A549 (cell line): Measurements from ENCODE around the gene IFTAP. TPM values are rescaled to one million over a fixed set of nuclear protein-coding genes. Genes with fewer than 3 reads are reported as not detected.

ENCODE experiments used
- ATAC-seq, 2 experiments: fragments of 200-7000 bp in 1 of 2; fragments of >200 bp in 1 of 2; cut with Nextera tagmentation in 1 of 2; cut with Tn5 transposase in 1 of 2; 3 replicates each; pipeline versions ENCODE4 v1.8.0 to v1.9.1; 2018 to 2020; ENCODE audit warnings: mild to moderate bottlenecking in 1 of 2, moderate library complexity in 1 of 2
- CTCF ChIA-PET: fragments of 300-600 bp; sonication (Branson Sonifier 250); formaldehyde crosslinking; extraction: SDS; loops from one replicate; lab custom pipeline; 2021; ENCODE audit warnings: antibody characterized with exemption, inconsistent platforms; lab: Yijun Ruan, JAX
- POLR2A ChIA-PET: fragments of 350-600 bp; formaldehyde crosslinking; extraction: SDS; loops from one replicate; lab custom pipeline; 2021; ENCODE audit warnings: antibody characterized with exemption, inconsistent platforms; lab: Yijun Ruan, JAX
- DNase-seq, 2 experiments: peaks; one replicate each; pipeline versions ENCODE4 v3.0.0 to v3.0.0-alpha.2; 2011 to 2016; ENCODE audit warnings: low read depth in 1 of 2, low spot score in 1 of 2
- FAIRE-seq: peaks from 2 replicates; lab custom pipeline; 2011; peaks lifted over from hg19 to GRCh38; lab: Jason Lieb, UNC
- H3K27ac ChIP-seq, 2 experiments: fragments of >200 bp; sonication (Bioruptor Twin); formaldehyde crosslinking; 3 replicates each; pipeline ENCODE4 v1.5.1; 2016 to 2017
- H3K4me1 ChIP-seq: fragments of >200 bp; sonication (Bioruptor Twin); formaldehyde crosslinking; 3 replicates; pipeline ENCODE4 v1.6.1; 2016
- H3K4me2 ChIP-seq: fragments of >200 bp; sonication (Bioruptor Twin); formaldehyde crosslinking; 3 replicates; pipeline ENCODE4 v1.6.1; 2016
- H3K4me3 ChIP-seq: fragments of >200 bp; sonication (Bioruptor Twin); formaldehyde crosslinking; 3 replicates; pipeline ENCODE4 v1.5.1; 2016
- H3K9me3 ChIP-seq: fragments of >200 bp; sonication (Bioruptor Twin); formaldehyde crosslinking; 3 replicates; pipeline ENCODE4 v1.6.1; 2016
- BHLHE40 ChIP-seq: IDR thresholded peaks from 2 replicates; pipeline ENCODE4 v1.6.1; 2012; ENCODE audit warnings: low read depth, low read length, inconsistent platforms
- CHD2 ChIP-seq: fragments of 150-350 bp; IDR thresholded peaks from 2 replicates; pipeline ENCODE4 v1.6.1; 2014; ENCODE audit warnings: low read length; ENCODE audit not compliant: partially characterized antibody
- CHD4 ChIP-seq: fragments of 200-600 bp; sonication (generic); IDR thresholded peaks from 2 replicates; pipeline ENCODE4 v1.6.1; 2016; ENCODE audit warnings: antibody characterized with exemption, mild to moderate bottlenecking, borderline replicate concordance
- EHF ChIP-seq: fragments of 250-450 bp; sonication (Bioruptor Pico); IDR thresholded peaks from 2 replicates; pipeline ENCODE4 v1.5.0; 2020; ENCODE audit warnings: mild to moderate bottlenecking
- EHMT2 ChIP-seq: fragments of 200-600 bp; sonication (generic); IDR thresholded peaks from 2 replicates; pipeline ENCODE4 v1.6.1; 2016; ENCODE audit warnings: antibody characterized with exemption, low read depth, mild to moderate bottlenecking, moderate library complexity
- EP300 ChIP-seq, 2 experiments: fragments of >200 bp; sonication (Bioruptor Twin); formaldehyde crosslinking; IDR thresholded peaks; 2 replicates in 1 of 2; 3 replicates in 1 of 2; pipeline ENCODE4 v1.6.1; 2016 to 2017
- FOSB ChIP-seq: fragments of 250-450 bp; sonication (Bioruptor Pico); IDR thresholded peaks from 2 replicates; pipeline ENCODE4 v1.5.0; 2020; ENCODE audit warnings: mild to moderate bottlenecking, moderate library complexity
- HDAC2 ChIP-seq: fragments of 200-600 bp; sonication (generic); IDR thresholded peaks from 2 replicates; pipeline ENCODE4 v1.6.1; 2016
- HOXB13 ChIP-seq: fragments of 250-450 bp; sonication (Bioruptor Pico); IDR thresholded peaks from 2 replicates; pipeline ENCODE4 v1.5.0; 2020; ENCODE audit warnings: low read depth, mild to moderate bottlenecking, moderate library complexity
- HOXB5 ChIP-seq: fragments of 250-450 bp; sonication (Bioruptor Pico); IDR thresholded peaks from 2 replicates; pipeline ENCODE4 v1.5.0; 2020; ENCODE audit warnings: mild to moderate bottlenecking, moderate library complexity
- JUNB ChIP-seq: fragments of >200 bp; sonication (Bioruptor Twin); formaldehyde crosslinking; IDR thresholded peaks from 2 replicates; pipeline ENCODE4 v1.6.1; 2016
- KDM5A ChIP-seq: fragments of 200-600 bp; sonication (generic); IDR thresholded peaks from 2 replicates; pipeline ENCODE4 v1.6.1; 2016; ENCODE audit warnings: antibody characterized with exemption, mild to moderate bottlenecking
- NPAS2 ChIP-seq: fragments of 250-450 bp; sonication (Bioruptor Pico); IDR thresholded peaks from 2 replicates; pipeline ENCODE4 v1.8.0; 2022; ENCODE audit warnings: mild to moderate bottlenecking, moderate library complexity, borderline replicate concordance
- NR3C1 ChIP-seq: fragments of >200 bp; sonication (Bioruptor Twin); formaldehyde crosslinking; IDR thresholded peaks from 3 replicates; pipeline ENCODE4 v1.6.1; 2017
- PBX3 ChIP-seq: IDR thresholded peaks from 2 replicates; pipeline ENCODE4 v1.6.1; 2012
- PHF8 ChIP-seq: fragments of 200-600 bp; sonication (generic); IDR thresholded peaks from 2 replicates; pipeline ENCODE4 v1.6.1; 2016; ENCODE audit warnings: low read depth, mild to moderate bottlenecking, antibody characterized with exemption, moderate library complexity, borderline replicate concordance
- POLR2AphosphoS2 ChIP-seq: conservative IDR thresholded peaks from 2 replicates; pipeline ENCODE4 v1.6.1; 2012; ENCODE audit warnings: low read length, improper control_type of control experiment, inconsistent platforms
- RAD21 ChIP-seq, 2 experiments: fragments of >200 bp in 1 of 2; sonication (Bioruptor Twin) in 1 of 2; formaldehyde crosslinking in 1 of 2; IDR thresholded peaks in 1 of 2; conservative IDR thresholded peaks in 1 of 2; 2 replicates in 1 of 2; 3 replicates in 1 of 2; pipeline ENCODE4 v1.6.1; 2012 to 2018; ENCODE audit warnings: inconsistent platforms in 1 of 2
- RFX5 ChIP-seq: fragments of 450-650 bp; IDR thresholded peaks from 2 replicates; pipeline ENCODE4 v1.7.1; 2014; ENCODE audit warnings: antibody characterized with exemption, mild to moderate bottlenecking, moderate library complexity
- SREBF2 ChIP-seq: fragments of 450-650 bp; IDR thresholded peaks from 2 replicates; pipeline ENCODE4 v1.6.1; 2014; ENCODE audit warnings: mild to moderate bottlenecking, moderate library complexity
- TP53 ChIP-seq: fragments of 250-450 bp; sonication (Bioruptor Pico); IDR thresholded peaks from 2 replicates; pipeline ENCODE4 v1.5.0; 2021; ENCODE audit warnings: mild to moderate bottlenecking, moderate library complexity
- ZC3H11A ChIP-seq: fragments of 450-650 bp; IDR thresholded peaks from 2 replicates; pipeline ENCODE4 v1.6.1; 2014; ENCODE audit warnings: antibody characterized with exemption, mild to moderate bottlenecking
- ZFP36 ChIP-seq: fragments of 450-650 bp; IDR thresholded peaks from 2 replicates; pipeline ENCODE4 v1.6.1; 2014; ENCODE audit warnings: borderline replicate concordance; ENCODE audit not compliant: partially characterized antibody
- ZNF302 ChIP-seq: fragments of 250-450 bp; sonication (Bioruptor Pico); IDR thresholded peaks from 2 replicates; pipeline ENCODE4 v1.9.0; 2021; ENCODE audit warnings: inconsistent platforms, mild to moderate bottlenecking, moderate library complexity
- ZSCAN20 ChIP-seq: fragments of 250-450 bp; sonication (Bioruptor Pico); IDR thresholded peaks from 2 replicates; pipeline ENCODE4 v1.8.0; 2022; ENCODE audit warnings: mild to moderate bottlenecking, moderate library complexity
- WGBS: methylation state at CpG from one replicate; pipeline ENCODE4 v1.1.6; 2017; ENCODE audit errors: missing lambda C conversion rate; 5-methylcytosine and 5-hydroxymethylcytosine counted together
- polyA plus RNA-seq, 4 experiments: library from polyadenylated mRNA; depleted of rRNA in 3 of 4; stranded (reverse); fragments of >200 nt; fragmentation: RNase III in 1 of 4; extraction: RNeasy Plus Mini Kit Qiagen cat#74134 plus additional on column Dnase treatment in 1 of 4; gene quantifications; 2 replicates in 3 of 4; 3 replicates in 1 of 4; pipeline ENCODE4 v1.2.3, GENCODE V29; 2011 to 2017
- TF ChIP-seq, protein P1 (sequence below): fragments of 250-450 bp; sonication (Bioruptor Pico); IDR thresholded peaks from 2 replicates; pipeline ENCODE4 v1.5.0; 2020; ENCODE audit warnings: low read depth, mild to moderate bottlenecking, moderate library complexity
- TF ChIP-seq, protein P2 (sequence below): IDR thresholded peaks from 2 replicates; pipeline ENCODE4 v1.6.1; 2012; ENCODE audit warnings: low read depth, borderline replicate concordance
- TF ChIP-seq, protein P3 (sequence below): fragments of >200 bp; sonication (Bioruptor Twin); formaldehyde crosslinking; IDR thresholded peaks from 3 replicates; pipeline ENCODE4 v1.6.1; 2016
- TF ChIP-seq, protein P4 (sequence below): fragments of >200 bp; sonication (Bioruptor Twin); formaldehyde crosslinking; IDR thresholded peaks from 3 replicates; pipeline ENCODE4 v1.5.1; 2016

Gene IFTAP
- polyA plus RNA-seq, 2 of the 4 experiments (the other 2 are of a cell fraction) = 34.7 to 52.4 TPM

DNA sequence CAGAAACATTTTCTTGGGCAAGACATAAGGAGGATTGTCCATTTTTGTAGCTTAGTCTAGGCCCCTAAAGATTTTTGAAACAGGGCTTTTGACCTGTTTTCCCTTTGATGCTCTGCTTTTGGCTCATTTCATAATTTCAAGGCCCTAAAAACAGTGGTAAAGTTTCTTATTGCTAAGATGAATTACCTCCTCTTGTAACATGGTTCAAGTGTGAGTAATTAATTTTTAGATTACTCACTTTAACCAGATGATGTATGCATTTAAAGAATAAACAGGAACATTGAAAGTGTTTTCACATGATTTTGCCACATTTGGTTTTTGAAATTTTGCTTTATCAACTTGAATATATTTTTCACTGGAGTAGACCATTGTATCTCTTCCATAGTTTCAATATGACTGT is 2.6 kb downstream of the IFTAP start:
- ATAC-seq (no peak), FAIRE-seq (no peak), DNase-seq (no peak)
- H3K9me3 ChIP-seq = no peaks in the 10 kb centered on the region
- H3K4me3 ChIP-seq = no peak overlapping the region
- TF ChIP-seq HOXB13 (CRISPR knock-in tag) (no peak), KDM5A (no peak), ZFP36 (no peak), ZNF302 (no peak), ZSCAN20 (CRISPR knock-in tag) (no peak), BHLHE40 (no peak)
- TF ChIP-seq, protein P1, sequence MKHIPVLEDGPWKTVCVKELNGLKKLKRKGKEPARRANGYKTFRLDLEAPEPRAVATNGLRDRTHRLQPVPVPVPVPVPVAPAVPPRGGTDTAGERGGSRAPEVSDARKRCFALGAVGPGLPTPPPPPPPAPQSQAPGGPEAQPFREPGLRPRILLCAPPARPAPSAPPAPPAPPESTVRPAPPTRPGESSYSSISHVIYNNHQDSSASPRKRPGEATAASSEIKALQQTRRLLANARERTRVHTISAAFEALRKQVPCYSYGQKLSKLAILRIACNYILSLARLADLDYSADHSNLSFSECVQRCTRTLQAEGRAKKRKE (CRISPR knock-in tag) = no peak
- TF ChIP-seq, protein P2, sequence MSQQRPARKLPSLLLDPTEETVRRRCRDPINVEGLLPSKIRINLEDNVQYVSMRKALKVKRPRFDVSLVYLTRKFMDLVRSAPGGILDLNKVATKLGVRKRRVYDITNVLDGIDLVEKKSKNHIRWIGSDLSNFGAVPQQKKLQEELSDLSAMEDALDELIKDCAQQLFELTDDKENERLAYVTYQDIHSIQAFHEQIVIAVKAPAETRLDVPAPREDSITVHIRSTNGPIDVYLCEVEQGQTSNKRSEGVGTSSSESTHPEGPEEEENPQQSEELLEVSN = no peak
- H3K27ac ChIP-seq = no peak overlapping the region
- peaks cover 5% of the 10 kb centered on the region; the same call in 1 of the 3 replicates for H3K4me1 ChIP-seq
- H3K4me2 ChIP-seq = no peak overlapping the region
- ChIA-PET POLR2A (no interaction called here), CTCF (no interaction called here)

DNA sequence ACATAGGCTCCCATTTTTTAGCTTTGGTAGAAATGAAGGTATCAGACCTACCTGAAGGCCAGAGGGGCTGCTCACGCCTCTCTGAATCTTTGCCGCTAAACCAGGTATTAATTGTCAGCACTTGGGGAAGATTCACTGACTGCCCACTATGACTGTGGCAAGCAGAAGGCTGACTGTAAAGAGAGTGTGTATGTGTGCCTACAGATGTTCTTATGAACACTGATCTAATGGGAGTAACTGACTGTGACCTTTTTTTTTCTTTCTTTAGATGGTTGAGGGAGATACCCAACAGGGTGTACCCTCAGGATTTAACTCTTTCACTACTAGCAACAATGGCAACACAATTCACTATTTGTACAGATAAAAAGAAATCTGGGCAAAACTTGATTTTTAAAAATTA is 3.7 kb downstream of the IFTAP start, which contains the start of gene RAG2:
Gene RAG2, minus strand, starts transcription at position 186 of the 400 bp plus-strand sequence. CDS start 4,068 bp downstream, outside the sequence.
- DNase-seq = no peak
- Histone ChIP-seq H3K27ac (no peak within 1 kb of the TSS), H3K4me3 (no peak within 1 kb of the TSS), H3K4me1 (peaks cover 5% of the 10 kb centered on the region; the same call in 1 of the 3 replicates), H3K9me3 (no peaks in the 10 kb centered on the region), H3K4me2 (no peak within 1 kb of the TSS)
- no peak for FAIRE-seq
- CTCF ChIA-PET = no interaction called here
- TF ChIP-seq NPAS2 (CRISPR knock-in tag) (no peak), ZFP36 (no peak), RAD21 (conservative IDR thresholded peaks at IDR 0.05 in 1 of 2, IDR thresholded peaks at IDR 0.05 in 1 of 2) (no peak), PHF8 (no peak), HDAC2 (no peak), ZSCAN20 (CRISPR knock-in tag) (no peak), EP300 (IDR thresholded peaks at IDR 0.05) (no peak), POLR2AphosphoS2 (no peak), CHD4 (no peak), ZNF302 (no peak), TP53 (CRISPR knock-in tag) (no peak), EHF (CRISPR knock-in tag) (no peak)
- TF ChIP-seq, protein P2 = no peak
- TF ChIP-seq, protein P1 (CRISPR knock-in tag) = no peak
- no peak for ATAC-seq
- 83% methylated on average over 2 of the region's 2 CpGs for WGBS
- POLR2A ChIA-PET = no interaction called here

- ChIA-PET CTCF (no interaction called here), POLR2A (no interaction called here)
- ATAC-seq (no peak), FAIRE-seq (no peak), DNase-seq (no peak)
- Histone ChIP-seq H3K4me1 (peaks cover 3% of the 10 kb centered on the region; the same call in 1 of the 3 replicates), H3K9me3 (no peaks in the 10 kb centered on the region), H3K4me2 (no peak overlapping the region), H3K27ac (no peak overlapping the region), H3K4me3 (no peak overlapping the region)
- 77% methylated on average over 7 of the region's 7 CpGs for WGBS
- TF ChIP-seq SREBF2 = no peak
- no peak for TF ChIP-seq FOSB (CRISPR knock-in tag)
- no peak for TF ChIP-seq EHMT2
- TF ChIP-seq, protein P3, sequence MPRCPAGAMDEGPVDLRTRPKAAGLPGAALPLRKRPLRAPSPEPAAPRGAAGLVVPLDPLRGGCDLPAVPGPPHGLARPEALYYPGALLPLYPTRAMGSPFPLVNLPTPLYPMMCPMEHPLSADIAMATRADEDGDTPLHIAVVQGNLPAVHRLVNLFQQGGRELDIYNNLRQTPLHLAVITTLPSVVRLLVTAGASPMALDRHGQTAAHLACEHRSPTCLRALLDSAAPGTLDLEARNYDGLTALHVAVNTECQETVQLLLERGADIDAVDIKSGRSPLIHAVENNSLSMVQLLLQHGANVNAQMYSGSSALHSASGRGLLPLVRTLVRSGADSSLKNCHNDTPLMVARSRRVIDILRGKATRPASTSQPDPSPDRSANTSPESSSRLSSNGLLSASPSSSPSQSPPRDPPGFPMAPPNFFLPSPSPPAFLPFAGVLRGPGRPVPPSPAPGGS = no peak
- no peak for TF ChIP-seq CHD2
- no peak for TF ChIP-seq JUNB
- TF ChIP-seq, protein P4, sequence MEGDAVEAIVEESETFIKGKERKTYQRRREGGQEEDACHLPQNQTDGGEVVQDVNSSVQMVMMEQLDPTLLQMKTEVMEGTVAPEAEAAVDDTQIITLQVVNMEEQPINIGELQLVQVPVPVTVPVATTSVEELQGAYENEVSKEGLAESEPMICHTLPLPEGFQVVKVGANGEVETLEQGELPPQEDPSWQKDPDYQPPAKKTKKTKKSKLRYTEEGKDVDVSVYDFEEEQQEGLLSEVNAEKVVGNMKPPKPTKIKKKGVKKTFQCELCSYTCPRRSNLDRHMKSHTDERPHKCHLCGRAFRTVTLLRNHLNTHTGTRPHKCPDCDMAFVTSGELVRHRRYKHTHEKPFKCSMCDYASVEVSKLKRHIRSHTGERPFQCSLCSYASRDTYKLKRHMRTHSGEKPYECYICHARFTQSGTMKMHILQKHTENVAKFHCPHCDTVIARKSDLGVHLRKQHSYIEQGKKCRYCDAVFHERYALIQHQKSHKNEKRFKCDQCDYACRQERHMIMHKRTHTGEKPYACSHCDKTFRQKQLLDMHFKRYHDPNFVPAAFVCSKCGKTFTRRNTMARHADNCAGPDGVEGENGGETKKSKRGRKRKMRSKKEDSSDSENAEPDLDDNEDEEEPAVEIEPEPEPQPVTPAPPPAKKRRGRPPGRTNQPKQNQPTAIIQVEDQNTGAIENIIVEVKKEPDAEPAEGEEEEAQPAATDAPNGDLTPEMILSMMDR = no peak
- no peak for TF ChIP-seq HOXB5
- TF ChIP-seq ZC3H11A = no peak
- TF ChIP-seq PBX3 = no peak
- no peak for TF ChIP-seq RFX5
- no peak for TF ChIP-seq NR3C1
Measured at GRCh38 chr11:36600180-36600579, 5.9 kb downstream of the IFTAP start.
